OCI-M2 (cell line): ENCODE results near the gene TM9SF1.

Experiments
- DNase-seq: peaks from one replicate; lab custom pipeline; 2025; ENCODE audit not compliant: unreplicated experiment; lab: John Stamatoyannopoulos, UW

Gene TM9SF1

GRCh38 chr14:24179961-24180796 lies 15.1 kb downstream of the TM9SF1 start:
- DNase-seq: no peak

GRCh38 chr14:24179294-24179960 lies 15.8 kb downstream of the TM9SF1 start:
- no peak for DNase-seq

GRCh38 chr14:24178399-24179178 lies 16.7 kb downstream of the TM9SF1 start:
- no peak for DNase-seq

- no peak for DNase-seq
Observed at GRCh38 chr14:24177891-24178290, 17.4 kb downstream of the TM9SF1 start.

- no peak for DNase-seq
Observed at GRCh38 chr14:24177041-24177825, 18.0 kb downstream of the TM9SF1 start.

- no peak for DNase-seq
Observed at GRCh38 chr14:24176599-24176998, 18.6 kb downstream of the TM9SF1 start.

- DNase-seq: no peak
Observed at GRCh38 chr14:24172871-24173281, 22.4 kb downstream of the TM9SF1 start.

GRCh38 chr14:24172261-24172860 lies 22.9 kb downstream of the TM9SF1 start:
- DNase-seq: no peak

GRCh38 chr14:24171422-24172260 lies 23.6 kb downstream of the TM9SF1 start, which contains the start of gene REC8:
Gene REC8, plus strand, starts transcription at chr14:24172080. Its CDS starts 473 bp downstream, at chr14:24172553.
- no peak for DNase-seq

GRCh38 chr14:24167469-24168114 lies 27.6 kb downstream of the TM9SF1 start:
- no peak for DNase-seq

GRCh38 chr14:24165785-24166184 lies 29.5 kb downstream of the TM9SF1 start:
- no peak for DNase-seq

- no peak for DNase-seq
Observed at GRCh38 chr14:24164518-24164991, 30.7 kb downstream of the TM9SF1 start.

GRCh38 chr14:24162093-24162492 lies 33.1 kb downstream of the TM9SF1 start:
- DNase-seq: no peak

GRCh38 chr14:24160850-24161804 lies 34.1 kb downstream of the TM9SF1 start, which contains the start of gene IRF9:
Gene IRF9, plus strand, starts transcription at chr14:24161265. Its CDS starts 880 bp downstream, at chr14:24162145.
- DNase-seq: peak; percentile 90

GRCh38 chr14:24160499-24160849 lies 34.8 kb downstream of the TM9SF1 start:
- no peak for DNase-seq

GRCh38 chr14:24159777-24160498 lies 35.3 kb downstream of the TM9SF1 start:
- no peak for DNase-seq

GRCh38 chr14:24157331-24157730 lies 37.9 kb downstream of the TM9SF1 start:
- DNase-seq: no peak
